ENCODE measurements around the gene CHD1.
A peak's percentile ranks its signal among the peaks of the same experiment; 100 is the strongest.

Gene CHD1

DNA sequence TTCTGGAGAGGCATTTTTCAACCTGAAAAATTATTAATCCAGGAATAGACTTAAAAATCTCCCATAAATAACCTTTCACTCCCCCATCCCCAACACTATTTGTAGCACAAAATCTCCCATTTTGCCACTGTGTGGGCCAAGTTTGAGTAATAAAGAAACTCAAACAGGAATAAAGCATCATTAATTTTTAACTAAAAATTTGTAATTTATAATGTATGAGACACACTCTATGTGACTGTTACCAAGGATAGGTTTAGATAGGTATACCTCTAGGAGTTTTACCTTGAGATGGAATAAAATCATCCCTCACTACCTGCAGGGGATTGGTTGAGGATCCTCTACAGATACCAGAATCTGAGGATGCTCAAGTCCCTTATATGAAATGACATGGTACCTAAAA is 30.1 kb downstream of the CHD1 start:
- no peak for DNase-seq

- no peak for DNase-seq
These were observed 37.2 kb downstream of the CHD1 start for GRCh38 chr5:98891591-98891990.

DNA sequence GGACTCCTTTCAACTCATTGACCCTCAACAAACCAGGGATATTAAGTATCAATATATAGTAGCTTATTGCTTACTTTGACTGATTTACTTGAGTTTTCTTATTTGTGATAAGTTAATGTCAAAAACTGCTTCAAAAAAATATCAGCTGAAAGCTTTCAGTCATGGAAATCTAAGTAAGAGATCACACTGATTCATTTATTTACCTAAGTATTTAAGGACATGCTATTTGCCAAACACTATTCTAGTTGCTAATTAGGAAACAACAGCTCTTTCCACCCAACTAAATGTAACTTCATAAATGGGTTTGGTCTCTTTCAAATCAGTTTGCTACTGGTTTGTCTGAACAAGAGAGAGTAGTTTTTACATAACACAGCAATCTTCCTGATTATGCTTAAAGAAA is 48.2 kb downstream of the CHD1 start:
- no peak for DNase-seq

DNA sequence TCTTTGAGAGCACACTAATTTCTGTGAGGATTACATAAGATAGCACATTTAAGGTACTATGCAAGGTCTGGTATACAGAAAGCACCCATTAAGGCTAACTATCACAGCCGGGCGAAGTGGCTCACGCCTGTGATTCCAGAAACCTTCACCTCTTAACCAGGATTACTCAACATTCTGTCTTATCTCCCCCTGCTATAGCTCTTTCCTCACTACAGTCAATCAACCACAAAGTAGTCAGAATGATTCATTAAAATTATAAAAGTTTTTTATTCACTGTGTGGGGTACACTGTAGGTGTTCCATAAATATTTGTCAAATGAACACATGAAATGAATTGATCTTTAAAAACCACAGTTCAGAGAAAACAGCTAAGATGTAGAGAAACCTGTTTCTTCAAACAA is 48.7 kb downstream of the CHD1 start:
- DNase-seq = no peak

DNA sequence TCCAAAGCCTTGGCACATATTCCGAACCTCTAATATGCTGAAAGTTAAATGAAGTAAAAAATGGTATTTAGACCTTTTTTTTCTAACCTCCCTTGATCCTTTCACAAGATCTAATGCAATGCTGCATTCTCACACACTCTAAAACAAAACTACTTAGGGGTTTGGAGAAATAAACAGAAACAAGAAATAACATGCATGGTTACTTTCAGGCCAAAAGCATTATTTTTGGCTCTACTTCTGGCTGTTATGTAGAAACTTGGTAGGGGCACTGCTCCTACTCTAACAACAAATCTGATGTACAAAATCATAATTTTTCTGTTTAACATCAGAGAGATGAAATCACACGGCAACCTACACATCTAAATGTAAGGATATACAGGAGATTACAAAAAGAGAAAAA is 51.2 kb downstream of the CHD1 start:
- no peak for DNase-seq

DNA sequence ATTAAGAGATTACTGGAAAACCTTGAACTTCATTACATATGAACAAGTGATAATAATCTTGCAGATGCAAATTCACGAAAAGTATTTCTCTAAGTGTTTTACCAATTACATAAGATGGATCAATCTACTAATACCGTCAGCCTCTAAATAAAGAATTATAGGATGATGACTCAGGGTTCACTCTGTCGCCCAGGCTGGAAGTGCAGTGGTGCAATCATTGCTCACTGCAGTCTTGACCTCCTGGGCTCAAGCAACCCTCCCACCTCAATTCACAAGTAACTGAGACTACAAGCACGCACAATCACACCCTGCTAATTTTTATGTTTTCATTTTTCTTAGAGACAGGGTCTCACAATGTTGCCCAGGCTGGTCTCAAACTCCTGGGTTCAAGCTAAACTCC is 56.1 kb downstream of the CHD1 start:
- peak; percentile 53 for DNase-seq

GRCh38 chr5:98865690-98866089 is 63.1 kb downstream of the CHD1 start:
- DNase-seq = no peak

- DNase-seq = no peak
These were observed 81.8 kb downstream of the CHD1 start for GRCh38 chr5:98847054-98847453.

DNA sequence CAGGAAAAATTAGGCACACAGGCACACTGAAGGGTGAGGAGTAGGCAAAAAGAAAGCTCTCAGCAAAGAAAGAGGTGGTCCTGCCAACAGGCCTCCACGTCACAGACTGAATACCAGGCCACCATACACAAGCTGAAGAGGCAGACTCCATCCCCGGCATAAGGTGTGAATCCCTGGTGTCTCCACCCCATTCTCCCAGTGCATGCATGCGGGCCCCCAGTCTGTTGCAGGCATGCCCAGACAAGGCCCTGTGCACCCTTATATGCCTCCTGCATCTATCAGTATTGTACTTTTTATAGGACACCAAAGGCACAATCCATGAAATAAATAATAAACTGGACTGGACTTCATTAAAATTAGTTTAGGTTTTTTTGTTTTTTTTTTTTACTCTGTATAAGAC is 82.3 kb downstream of the CHD1 start:
- DNase-seq = no peak

DNA sequence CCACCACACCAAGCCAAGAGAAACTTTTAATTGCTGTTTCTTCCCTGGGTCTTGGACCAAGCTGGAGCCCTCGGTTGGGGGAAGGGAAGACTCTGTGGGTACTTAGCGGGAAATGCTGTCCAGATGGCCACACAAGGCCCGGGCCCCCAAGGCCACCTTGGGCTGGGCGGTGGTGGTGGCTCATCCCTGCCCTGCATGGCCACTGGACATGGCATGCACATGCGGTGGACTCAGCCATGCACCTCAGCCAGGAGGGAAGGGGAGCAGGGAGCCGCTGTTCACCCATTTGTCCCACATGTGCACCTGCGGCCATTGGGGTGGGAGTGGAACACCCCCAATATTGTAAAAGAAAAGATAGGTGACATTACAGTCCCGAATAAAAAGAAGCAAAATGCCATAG is 82.9 kb downstream of the CHD1 start:
- DNase-seq = no peak

DNA sequence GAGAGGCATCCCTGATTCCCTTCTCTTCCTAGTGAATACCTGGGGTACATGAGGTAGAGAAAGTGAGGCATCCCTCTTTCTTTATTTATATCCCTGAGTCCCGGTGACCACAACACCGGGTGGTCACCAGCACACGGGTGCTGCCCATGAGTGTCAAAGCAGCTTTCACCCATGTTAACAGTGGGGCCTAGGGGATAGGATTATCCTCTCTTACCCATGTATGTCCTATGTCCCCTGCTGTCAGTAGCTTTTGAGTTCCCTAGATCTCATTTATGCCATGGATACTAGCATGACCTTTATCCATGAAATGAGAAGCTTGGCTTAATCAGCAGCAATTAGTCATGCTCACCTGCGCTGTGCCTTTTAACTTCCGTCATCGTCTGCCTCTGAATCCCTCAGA is 83.9 kb downstream of the CHD1 start:
- no peak for DNase-seq

- DNase-seq = no peak
These were observed 85.3 kb downstream of the CHD1 start for GRCh38 chr5:98843481-98843880.

GRCh38 chr5:98840946-98841345 is 87.9 kb downstream of the CHD1 start:
- no peak for DNase-seq

DNA sequence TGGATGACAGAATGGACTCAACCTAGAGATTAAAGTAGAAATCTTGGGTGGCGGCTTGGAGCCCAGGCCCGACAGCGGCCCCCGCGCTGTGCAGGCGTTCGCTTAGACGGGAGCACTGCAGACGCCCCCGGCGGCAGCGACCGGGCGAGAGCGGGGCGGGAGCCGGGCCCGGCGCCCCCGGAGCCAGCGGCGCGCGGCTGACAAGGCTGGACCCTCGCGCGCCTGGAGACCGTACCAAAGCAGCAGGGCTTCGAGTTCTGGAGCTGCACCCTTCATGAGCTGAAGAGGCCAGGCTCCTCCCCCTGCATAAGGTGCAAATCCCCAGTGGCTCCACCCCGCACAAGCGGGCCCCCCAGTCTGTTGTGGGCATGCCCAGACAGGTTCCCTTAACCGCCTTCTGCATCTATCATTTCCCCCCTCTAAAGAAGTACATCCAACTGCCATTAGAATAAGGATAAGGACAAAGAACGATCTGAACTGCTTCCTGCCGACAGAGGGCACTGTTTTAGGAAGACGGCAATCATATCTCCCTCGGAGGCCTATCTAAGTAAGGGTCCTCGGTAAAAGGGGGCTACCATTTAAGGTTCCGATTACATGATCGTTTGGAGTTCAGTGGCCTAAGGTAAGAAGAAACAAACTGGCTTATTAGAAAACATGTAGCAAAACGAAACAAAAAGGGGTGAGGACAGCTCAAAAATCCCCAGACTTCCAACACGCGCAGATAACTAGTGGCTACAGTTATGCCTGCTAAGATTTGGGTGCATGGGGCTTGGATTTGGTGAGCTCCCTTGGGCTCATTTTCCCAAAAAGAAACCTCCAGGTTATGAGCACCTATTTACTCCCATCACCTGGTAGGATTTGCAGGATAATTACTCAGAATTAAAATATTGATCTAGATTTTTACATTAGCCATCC is 89.1 kb downstream of the CHD1 start:
- DNase-seq = peak; percentile 2

- DNase-seq = no peak
These were observed 92.6 kb downstream of the CHD1 start for GRCh38 chr5:98836175-98836574.

DNA sequence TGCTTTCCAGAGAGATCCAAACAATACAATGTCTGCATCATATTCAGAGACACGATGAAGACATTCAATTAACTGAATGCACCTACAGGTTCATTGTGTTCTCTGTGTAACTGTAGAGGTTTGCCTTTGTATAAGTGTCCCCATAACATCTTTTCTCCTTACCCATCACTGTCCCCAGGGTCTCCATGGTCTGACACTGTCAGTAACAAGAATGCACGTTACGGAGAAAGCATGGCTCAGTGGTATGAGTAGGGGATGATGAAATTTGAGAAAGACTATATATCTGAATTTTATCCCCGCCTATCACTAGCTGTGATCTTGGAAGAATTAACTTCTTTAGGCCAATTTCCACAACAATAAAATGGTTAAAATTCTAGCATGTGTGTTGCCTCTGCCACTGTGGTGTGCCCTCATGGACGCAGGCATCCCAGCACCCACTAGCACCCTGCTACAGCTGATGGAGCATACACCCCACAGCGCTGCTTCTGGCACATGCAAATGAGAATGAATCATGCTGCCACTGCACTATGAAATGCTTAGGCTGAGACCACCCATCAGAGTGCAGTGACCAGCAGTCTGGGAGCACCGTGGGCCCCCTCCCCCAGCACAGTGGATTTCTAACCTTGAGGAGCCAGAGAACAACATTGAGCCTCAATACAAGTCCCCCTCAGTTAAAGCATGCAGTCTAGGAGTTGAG is 101.1 kb downstream of the CHD1 start:
- no peak for DNase-seq

- DNase-seq = no peak
These were observed 101.6 kb downstream of the CHD1 start for GRCh38 chr5:98827161-98827560.

DNA sequence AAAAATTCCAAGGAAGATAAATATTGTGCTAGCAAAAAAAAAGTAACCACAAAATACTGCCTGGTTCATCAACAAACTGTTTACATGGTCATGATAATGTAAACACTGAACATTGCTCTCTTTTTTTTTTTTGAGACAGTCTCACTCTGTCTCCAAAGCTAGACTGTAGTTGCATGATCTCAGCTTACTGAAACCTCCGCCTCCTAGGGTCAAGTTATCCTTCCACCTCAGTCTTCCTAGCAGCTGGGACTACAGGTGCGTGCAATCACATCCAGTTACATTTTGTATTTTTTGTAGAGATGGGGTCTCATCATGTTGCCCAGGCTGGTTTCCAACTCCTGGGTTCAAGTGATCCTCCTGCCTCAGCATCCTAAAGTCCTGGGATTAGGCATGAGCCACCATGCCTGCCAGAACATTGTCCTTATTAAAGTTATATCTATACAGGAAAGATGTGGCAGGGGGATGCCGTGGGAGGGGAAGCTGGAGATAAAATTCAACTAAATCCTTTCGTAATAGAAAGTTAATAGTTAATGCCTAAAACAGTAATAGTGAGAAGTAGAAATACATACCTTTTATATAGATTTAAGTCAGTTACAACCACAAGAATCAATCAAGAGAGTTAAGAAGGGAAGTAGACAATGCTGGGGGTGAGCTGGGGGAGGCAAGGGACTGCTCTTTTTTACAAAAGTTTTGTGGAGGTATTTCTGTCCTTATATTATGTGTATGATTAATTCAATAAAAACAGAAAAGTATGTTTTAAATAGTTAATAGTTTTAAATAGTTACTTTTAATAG is 103.0 kb downstream of the CHD1 start:
- DNase-seq = no peak

DNA sequence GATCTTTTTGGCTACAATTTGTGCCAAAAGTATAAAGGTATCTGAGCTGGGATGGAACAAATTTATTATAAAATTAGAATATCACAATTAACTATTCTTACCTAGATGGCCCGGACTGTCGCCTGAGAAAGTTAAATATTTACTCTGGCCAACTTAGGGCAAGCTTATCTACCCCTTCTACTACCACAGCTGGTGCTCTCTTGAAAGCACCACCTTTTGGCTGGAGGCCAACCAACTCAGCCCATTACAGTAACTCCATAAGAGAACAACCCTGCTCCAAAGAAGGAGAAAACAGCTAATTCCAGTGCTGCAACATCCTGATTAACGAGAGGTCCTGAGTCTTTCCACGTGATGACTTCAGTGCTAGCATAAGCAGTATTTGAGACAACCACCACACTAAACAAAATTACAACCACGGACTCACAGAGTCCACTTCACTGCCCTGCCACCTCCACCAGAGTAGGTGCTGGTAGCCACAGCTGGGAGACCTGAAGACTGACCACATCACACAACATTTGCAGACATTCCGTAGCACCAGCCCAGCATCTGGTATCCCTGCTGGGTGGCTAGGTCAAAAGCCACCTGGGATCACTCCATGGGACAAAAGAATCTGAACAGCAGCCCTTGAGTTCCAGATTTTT is 112.1 kb downstream of the CHD1 start:
- DNase-seq = no peak

GRCh38 chr5:98813755-98814154 is 115.1 kb downstream of the CHD1 start:
- no peak for DNase-seq

- DNase-seq = no peak
These were observed 118.6 kb downstream of the CHD1 start for GRCh38 chr5:98810206-98810605.

DNA sequence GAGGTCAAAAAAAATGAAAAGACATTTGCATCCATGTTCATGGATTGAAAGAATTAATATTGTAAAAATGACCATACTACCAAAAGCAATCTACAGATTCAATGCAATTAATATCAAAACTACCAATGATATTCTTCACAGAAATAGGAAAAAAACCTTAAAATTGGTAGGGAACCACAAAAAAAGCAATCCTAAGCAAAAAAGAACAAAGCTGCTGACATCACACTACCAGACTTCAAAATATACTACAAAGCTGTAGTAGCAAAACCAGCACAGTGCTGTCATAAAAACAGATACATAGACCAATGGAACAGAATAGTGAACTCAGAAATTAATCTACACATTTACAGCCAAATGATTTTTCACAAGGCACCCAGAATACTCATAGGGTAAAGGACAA is 121.0 kb downstream of the CHD1 start:
- DNase-seq = no peak

DNA sequence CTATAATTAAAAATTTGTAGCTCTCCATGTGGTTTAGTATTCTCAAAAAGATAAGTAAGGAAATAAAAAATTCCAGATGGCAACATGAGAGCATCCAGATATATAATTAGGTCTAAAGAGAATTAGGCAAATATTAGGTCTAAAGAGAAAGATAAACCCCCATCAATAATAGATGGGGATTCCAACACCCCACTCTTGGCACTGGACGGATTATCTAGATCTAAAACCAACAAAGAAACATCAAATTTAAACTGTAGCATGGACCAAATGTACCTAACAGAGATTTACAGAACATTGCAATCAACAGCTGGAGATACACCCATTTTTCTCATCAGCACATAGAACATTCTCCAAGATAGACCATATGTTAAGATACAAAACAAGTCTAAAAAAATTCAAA is 123.7 kb downstream of the CHD1 start:
- no peak for DNase-seq

Measured in suppressor macrophage treated with lipopolysaccharide for 4 hours (primary cell).